ENCODE data around the gene CST7.

CST7 gene

DNA sequence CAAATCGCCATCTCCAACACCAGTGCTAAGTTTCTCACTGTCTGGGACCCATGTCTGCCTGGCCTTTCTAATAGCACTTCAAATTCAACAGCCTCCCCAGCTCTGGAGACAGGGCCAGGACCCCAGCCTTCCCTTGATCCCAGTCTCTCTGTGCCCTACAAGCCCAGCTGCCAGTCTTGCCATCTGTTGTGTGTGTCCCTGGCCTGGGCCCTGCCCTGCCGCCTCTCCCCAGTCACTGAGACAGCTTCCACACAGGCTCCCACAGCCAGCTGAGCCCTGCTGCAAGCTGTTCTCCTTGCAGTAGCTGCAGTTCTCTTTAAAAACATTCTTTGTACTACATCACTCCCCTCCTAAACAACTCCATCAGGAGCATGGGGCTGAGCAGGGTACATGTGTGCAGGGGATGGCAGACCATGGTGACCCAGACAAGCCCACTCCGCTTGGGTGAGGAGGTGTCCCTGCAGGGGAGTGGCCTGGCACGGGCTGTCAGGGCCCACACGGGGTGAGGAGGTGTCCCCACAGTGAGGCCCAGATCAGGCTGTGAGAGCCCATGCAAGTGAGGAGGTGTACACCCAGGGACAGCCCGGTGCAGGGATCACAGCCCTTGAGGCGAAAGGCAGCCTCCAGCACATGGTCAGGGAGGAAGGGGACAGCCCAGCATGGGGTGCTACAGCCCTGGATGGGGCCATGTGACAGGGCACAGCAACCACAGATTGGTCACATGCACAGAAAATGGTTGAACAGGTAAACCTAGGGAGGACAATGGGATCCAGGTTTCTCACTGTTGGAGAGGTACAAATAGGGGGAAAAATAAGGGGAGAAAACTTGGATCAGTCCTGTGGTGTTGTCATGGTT lies 16.2 kb downstream of the CST7 start:
- DNase-seq = no peak

DNA sequence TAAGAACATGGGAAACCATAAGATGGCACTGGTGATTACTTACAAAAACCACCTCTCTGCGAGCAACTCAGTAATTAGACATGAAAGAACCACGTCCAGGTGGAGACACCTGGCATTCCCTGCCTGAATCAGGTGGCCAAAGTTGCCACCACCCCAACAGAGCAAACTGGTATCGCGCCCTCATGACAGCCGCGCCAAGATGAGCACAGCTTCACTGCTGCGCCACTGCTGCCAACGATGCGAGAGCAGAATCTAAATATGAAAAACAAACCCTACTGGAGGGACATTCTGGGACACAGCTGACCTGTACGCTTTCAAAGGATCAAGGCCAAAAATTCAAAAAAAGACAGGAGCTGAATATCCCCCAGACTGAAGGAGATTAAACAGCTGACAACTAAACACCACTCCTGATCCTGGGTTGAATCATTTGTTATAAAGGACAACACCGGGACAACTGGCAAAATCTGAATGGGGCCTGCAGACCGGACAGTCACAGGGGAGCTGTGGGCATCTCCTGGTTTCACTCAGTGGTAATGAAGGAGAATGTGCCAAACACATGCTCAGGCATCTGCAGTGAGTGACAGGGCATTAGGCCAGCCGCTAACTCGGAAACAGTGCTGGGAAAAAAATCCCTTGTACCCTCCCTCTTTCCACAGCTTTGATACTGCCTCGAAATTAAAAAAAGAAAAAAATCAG lies 17.4 kb downstream of the CST7 start:
- DNase-seq = no peak

DNA sequence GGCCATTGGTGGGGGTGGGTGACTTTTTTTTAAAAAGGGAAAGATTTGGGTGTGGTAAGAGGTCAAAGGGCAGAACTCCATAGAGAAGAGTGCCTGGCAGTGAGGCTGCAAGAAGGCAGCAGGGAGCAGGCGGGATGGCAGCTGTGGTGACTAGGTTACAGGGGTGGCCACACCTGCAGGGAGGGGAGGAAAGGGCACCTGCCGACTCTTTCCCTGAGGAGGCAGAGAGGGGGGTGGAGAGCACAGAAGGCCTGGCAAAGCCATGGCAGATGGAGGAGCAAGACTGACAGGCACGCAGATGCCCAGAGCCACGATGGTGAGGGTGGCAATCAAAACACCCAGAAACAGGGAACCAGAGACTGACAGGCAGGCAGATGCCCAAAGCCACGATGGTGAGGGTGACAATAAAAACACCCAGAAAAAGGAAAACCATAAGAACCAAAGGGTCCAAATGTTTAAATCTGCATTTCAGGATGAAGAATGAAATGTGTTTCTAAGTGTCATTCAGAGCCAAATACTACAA lies 19.3 kb downstream of the CST7 start:
- DNase-seq = no peak

DNA sequence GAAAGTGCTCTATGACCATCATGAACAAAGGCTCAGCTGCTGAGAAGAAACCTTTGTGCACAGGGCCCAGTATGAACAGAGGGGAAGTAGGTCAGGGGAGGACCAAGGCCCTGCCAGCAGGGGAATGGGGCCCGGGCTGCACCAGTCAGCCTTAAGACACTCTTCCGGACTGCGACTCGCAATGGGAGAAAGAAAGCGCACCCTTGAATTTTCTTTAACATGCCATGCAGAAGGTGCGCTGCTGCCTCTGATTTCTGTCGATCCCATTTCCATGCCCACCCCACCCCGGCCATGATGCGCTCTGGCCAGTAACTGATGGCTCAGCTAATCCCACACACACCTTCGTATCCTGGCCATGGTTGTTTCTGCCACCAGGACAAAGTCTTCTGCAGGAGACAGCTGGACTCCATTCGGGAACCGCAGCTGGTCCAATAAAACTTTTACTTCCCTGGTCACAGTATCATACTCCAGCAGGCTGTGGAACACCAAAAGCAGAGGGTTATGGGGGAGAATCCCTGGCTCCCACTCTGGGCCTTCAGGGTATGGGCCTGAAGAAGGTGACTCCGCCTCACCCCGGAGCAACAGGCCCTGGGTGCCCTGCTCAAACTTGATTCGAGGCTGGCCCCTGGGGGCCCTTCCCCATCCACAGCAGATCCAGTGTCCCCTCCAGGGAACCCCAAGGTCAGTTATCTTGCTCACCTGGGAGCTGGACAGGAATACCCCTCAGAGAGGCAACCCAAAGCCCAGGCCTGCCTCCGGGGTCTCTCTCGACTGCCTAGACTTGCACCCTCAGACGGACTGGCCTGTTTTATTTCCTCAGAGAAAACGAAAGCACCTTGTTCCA lies 20.3 kb downstream of the CST7 start:
- DNase-seq = no peak

DNA sequence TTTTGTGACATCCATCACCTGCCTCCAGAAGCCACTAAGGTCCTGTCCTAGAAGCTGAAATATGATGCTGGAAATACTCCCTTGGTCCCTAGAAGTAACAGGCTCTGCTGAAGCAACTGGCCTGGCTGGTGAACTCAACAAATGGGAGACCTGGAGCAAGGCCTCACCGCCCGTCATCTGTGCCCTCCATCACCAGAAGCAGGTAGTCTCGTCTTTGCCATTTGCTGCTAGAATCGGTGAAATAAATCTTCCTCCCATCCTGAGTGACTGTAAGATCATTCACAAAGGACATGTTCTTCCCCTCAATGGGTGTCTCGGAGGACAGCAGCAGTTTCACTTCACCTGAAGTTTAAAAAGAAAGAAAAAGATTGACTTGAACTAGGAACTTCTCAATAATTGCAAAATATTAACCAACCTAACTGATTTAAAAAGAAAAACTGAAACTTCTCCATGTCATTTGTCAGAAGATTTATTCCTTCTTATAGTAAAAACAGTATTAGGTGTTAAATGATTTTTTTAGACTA lies 21.0 kb downstream of the CST7 start:
- no peak for DNase-seq

DNA sequence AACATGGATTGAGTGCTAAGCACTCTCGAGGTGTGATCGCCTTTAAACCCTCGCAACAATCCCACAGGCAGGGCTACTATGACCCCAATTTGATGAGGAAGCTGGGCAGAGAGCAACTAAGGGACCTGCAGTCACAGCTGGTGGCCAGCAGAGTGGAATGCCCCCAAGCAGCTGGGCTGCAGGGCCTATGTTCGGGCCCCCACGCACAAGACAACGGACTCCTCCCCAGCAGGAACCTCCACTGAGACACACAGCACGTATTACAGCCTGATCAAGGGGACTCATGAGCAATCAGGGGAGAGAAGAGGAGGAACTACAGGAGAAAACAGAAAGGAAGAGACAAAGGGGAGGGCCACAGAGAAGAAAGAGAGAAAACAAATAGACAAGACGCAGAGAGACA lies 21.7 kb downstream of the CST7 start:
- DNase-seq = no peak

DNA sequence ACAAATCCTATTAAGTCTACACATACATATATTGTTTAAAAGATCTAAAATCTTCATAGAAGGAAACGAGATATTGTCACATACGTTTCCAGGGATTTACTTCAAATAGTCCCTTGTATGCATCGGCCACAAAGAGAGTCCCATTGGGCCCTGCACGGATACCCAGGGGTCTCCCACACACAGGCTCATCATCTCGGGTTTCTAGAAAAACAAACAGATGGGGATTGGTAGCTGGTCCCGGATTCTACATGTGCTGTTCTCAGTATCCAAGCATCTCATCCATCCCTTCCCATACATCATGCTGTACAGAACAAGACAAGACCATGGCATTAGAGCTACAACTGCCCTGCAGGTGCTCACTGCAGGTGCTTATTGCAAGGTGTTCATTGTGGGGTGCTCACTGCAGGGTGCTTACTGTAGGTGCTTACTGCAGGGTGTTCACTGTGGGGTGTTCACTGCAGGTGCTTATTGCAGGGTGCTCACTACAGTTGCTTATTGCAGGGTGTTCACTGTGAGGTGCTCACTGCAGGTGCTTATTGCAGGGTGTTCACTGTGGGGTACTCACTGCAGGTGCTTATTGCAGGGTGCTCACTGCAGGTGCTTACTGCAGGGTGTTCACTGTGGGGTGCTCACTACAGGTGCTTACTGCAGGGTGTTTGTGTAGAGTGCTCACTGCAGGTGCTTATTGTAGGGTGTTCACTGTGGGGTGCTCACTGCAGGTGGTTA lies 22.5 kb downstream of the CST7 start:
- no peak for DNase-seq

DNA sequence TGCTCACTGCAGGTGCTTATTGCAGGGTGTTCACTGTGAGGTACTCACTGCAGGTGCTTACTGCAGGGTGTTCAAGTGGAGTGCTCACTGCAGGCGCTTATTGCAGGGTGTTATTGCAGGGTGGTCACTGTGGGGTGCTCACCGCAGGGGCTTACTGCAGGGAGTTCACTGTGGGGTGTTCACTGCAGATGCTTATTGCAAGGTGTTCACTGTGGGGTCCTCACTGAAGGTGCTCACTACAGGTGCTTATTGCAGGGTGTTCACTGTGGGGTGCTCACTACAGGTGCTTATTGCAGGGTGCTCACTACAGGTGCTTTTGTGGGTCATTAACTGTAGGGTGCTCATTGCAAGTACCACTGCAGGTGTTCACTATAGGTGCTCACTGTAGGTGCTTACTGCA lies 23.3 kb downstream of the CST7 start:
- no peak for DNase-seq

DNA sequence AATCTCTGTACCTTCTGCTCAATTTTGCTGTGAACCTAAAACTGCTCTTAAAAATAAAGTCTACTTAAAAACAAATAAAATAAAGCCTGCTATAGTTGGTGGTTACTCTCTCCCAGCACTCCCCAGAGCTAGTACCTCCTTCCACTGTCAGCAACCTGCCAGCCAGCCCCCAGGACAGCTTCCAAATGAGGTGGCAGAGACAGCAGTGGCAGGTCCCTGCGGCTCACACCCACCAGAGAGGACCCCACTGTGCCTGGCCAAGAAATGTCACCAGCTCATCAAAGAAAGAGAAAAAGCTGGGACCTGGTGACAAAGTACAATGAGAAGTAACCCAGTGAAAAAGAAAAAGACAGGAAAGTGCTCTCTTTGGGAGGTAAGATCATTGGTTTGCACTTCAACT lies 28.3 kb downstream of the CST7 start:
- DNase-seq = no peak

DNA sequence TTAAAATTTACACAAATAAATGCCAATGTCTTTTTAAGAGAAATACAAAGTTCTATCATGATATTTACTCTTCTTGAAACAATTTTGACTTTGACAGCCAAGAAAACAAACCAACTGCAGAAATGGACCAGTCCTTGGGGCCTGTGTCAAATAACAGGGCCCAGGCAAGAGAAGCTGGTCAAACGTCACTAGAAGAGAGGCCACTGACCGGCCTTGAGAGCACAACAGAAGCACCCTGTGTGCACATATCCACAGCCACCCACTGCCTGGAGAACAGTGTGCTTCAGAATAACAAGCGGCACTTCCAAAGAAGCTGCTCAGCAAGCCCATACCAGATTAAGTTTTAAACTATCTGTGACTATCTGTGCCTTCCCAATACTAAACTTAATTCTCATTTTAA lies 28.7 kb downstream of the CST7 start:
- DNase-seq = no peak

DNA sequence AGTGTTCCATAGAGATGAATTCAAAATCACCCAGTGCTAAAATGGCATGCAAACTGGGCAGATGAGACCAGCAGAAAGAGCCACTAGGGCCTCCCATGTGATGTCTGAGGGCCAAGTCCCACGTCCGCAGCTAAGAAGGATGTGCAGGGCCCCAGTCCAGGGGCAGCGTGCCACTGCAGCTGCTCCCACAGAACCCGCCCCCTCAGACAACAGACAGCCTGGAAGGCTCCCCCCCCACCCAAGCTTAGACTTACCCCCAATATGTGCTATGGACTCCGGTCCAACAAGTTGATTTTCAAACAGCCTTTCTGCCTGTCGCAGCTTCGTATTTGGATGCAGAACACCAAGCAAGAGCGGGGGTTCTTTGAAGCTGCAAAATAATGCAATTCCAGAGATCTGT lies 29.4 kb downstream of the CST7 start:
- no peak for DNase-seq

DNA sequence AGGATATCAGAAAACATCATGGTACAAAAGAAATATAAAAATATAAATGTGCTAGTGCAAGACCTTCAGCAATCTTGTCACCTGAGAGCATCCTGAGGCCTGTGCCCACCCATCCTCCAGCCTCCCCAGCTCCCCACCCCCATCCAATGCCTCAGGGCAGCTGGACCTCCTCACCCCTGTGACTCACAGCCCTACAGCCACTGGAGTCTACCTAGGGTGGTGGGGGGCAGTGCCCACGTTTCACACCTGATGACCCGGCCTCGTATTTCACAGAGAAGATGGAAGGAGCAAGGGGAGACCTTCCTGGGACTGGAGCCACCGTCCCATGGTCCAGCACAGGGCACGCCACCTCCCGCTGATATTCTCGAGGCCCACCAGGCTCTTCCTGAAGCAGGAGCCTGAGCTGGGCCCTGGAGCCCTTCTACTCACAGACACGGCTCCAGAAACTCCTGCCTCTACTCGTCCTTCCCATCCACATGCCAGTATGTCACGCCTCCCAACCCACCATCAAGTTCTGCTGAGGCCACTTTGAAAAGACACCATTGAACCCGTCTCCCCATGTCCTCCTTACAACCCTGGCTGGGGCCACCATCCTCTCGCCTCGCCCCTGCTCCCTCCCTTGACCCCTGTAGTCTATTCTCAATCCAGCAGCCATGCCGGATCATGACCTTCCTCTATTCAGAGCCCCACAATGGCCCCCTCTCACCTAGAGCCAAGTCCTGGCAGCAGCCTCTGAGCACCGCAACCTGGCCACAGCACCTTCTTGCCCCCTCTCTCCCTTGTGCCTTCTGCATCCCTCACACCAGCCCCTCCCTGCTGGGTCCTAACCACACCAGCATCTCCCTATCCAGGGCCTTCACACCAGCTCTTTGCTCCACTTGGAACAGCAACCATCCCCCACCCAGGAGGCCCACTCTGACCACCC lies 30.2 kb downstream of the CST7 start:
- DNase-seq = no peak

DNA sequence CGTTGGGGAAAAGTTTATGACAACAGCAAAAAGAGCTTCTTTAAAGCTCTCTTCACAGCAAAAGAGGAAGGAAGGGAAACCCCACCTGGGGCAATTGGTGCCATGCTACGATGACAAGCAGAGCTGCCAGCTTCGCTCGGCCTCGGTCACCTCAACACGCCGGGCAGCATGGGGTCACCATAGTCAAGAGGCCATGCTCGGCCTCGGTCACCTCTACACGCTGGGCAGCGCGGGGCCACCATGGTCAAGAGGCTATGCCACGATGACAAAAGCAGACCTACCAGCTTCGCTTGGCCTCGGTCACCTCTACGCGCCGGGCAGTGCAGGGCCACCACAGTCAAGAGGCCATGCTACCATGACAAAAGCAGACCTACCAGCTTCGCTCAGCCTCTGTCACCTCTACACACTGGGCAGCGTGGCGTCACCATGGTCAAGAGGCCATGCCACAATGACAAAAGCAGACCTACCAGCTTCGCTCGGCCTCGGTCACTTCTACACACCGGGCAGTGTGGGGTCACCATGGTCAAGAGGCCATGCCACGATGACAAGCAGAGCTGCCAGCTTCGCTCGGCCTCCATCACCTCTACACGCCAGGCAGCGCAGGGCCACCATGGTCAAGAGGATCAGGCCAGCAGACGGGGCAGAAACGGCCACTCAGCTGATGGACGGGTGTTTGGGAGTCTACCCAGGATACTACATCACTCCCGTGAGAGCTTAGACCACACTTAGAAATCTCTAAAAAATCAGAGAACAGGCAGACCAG lies 31.4 kb downstream of the CST7 start:
- no peak for DNase-seq

DNA sequence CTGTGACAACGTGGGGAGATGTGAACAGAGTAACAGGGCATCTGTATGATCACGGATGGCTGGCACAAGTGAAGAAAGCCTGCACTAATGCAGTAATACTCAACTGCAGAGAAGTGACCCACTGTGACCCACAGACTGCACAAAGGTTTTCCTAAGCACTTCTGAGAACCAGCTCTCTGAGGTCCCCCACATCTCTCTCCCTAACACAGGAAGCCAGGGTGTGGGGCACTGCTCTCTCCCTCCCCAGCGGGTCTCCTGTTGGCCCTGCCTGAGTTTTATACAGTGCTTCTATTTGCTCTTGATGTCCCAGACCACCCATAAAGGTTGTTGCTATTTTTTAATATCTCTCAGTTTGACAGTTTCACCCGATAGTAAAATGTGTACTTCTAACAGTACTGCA lies 32.2 kb downstream of the CST7 start:
- DNase-seq = no peak

DNA sequence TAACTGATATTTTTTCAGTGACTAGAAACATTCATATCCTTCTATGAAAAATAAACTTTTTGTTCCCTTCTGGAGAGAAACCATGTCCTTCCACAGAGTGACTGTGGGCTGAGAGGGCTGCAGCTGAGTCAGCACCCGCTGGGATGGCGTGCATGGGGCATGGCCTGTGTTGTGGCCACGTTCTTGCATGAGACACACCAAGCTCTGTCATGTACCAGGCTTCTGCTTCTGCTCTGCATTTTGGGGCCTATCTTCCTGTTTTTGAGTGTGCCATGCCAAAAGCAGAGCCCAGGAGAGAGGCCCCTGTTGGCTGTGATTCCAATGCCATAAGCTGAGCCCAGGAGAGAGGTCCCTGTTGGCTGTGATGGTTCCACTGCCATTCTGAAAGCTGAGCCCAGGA lies 32.7 kb downstream of the CST7 start:
- no peak for DNase-seq

DNA sequence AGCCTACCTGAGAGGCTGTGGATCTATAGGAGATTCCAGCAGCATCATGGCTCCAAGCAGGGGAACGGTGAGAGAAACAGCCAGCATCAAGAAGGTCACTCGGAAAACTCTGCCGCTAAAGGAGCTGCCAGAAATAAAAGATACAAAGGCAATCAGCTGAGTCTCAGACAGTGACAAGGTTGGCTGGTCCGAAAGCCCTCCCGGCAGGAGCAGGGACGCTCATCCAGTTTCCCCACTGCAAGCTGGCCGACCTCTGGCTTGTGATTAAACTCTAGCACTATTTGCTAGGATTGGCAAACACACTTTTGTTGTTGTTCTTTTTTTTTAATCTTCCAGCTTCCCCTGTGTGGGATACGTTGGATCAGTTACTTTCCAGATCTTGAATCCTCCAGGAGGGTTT lies 34.8 kb downstream of the CST7 start:
- DNase-seq = no peak

DNA sequence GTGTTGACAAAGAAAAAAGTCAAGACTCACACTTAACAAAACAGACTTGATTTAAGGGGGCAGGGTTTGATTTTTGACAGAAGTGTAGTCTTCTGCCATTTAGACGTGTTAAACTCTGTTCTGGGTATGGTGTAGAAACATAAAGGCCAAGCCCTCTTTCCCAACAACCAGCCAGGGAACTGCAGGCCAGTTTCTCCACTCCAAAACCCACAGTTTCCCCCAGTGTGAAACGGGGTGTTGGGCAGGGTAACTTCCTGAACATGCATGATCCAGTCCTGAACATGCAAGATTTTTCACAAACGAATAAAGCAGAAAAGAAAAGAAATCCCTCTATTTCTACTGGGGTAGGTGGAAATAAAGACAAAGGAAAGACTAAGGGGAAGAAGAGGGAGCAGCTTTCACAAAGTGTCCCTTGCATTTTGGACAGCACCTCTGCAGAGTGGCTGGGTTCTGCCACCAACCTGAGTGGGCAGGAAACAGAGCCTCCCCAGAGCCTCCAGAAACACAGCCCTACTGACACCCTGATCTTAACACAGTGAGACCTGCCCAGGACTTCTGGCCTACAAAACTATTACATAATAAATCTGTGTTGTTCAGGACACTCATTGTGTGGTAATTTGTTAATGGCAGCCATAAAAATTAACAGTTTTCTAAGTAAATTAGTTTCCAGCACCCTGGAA lies 36.0 kb downstream of the CST7 start:
- no peak for DNase-seq

DNA sequence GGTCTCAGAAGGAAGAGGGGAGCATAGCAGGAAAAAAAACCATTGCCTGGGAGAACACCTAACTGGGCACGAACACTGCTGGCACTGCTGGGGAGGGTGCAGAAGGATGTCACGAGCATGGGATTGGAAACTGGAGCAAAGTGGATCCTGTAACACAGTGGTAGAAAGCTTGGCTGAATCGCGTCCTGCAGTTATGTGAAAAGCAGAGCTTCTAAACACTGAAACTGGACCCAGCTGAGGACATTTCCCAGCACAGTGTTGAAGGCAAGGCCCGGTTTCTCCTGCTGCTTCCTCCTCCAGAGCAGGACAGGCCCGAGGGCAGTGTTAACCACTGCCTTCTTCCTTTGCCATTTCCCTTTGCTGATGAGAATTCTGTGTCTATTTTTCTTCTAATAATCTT lies 36.7 kb downstream of the CST7 start:
- no peak for DNase-seq

DNA sequence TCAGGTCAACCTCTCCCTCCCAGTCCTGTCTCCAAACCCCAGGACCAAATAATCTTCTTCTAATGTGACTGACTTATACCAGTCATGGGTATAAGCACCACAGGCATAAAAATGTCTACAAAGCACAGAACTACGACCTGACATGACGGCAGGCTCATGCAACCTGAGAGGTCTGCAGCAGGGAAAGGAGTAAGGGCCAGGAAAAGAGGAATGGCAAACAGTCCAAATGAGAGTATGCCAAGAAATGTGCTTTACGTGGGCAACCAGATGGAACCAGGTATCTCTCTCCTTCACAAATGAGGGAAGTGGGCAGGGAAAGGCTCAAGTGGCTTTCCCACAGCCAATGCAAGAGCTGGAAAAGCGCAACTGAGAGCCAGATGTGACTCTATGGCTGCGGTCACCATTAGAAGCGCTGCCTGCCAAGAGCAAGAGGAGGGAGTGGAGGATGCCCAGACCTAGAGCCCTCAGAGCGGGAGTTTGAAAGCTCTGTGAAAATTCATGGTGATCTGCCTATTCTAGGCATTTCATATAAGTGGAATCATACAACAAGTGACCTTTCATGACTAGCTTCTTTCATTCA lies 37.5 kb downstream of the CST7 start:
- no peak for DNase-seq

DNA sequence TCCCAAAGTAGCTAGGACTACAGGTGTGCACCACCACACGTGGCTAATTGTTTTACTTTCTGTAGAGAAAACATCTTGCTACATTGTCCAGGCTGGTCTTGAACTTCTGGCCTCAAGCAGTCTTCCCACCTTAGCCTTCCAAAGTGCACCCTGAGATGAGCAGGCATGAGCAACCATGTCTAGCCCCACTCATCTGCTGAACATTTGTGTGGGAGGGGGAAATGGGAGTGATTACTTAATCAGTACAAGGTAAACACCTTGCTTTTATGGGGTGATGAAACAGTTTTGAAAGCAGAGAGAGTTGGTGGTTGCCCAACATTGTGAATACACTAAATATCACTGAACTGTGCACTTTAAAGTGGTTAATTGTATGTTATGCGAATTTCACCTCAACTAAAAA lies 38.2 kb downstream of the CST7 start:
- no peak for DNase-seq
